SU-DHL-6 (cell line): ENCODE measurements around the gene MOV10L1.

Experiments
- H2AFZ ChIP-seq: fragments of 200-600 bp; sonication (generic); 2 replicates; pipeline ENCODE4 v1.6.1; 2014; ENCODE audit warnings: low read depth, mild to moderate bottlenecking, moderate library complexity, mixed read lengths, antibody characterized with exemption, low read length; ENCODE audit not compliant: severe bottlenecking
- H3F3A ChIP-seq: fragments of 200-600 bp; shearing (Covaris generic); 2 replicates; pipeline ENCODE4 v1.6.0; 2016; ENCODE audit warnings: antibody characterized with exemption, mild to moderate bottlenecking; ENCODE audit not compliant: insufficient read depth
- H3K27ac ChIP-seq: fragments of 200-600 bp; sonication (generic); 2 replicates; pipeline ENCODE4 v1.5.1; 2016; ENCODE audit warnings: low read depth, mild to moderate bottlenecking, low read length, moderate library complexity, mixed read lengths
- H3K27me3 ChIP-seq: fragments of 200-600 bp; sonication (generic), shearing (Covaris generic); 2 replicates; pipeline ENCODE4 v1.6.0; 2014; ENCODE audit warnings: mild to moderate bottlenecking, low read length
- H3K36me3 ChIP-seq: fragments of 200-600 bp; sonication (generic); 2 replicates; pipeline ENCODE4 v1.6.1; 2014; ENCODE audit warnings: mild to moderate bottlenecking, low read length, mixed read lengths
- H3K4me2 ChIP-seq: fragments of 300-600, 200-600 bp; shearing (Covaris generic), sonication (generic); 2 replicates; pipeline ENCODE4 v1.6.0; 2014; ENCODE audit warnings: low read length, low read depth, mild to moderate bottlenecking; ENCODE audit not compliant: poor library complexity, severe bottlenecking
- H3K4me3 ChIP-seq: fragments of 200-600 bp; sonication (generic); 2 replicates; pipeline ENCODE4 v1.5.1; 2014; ENCODE audit warnings: antibody characterized with exemption, low read length, mild to moderate bottlenecking, mixed read lengths; ENCODE audit not compliant: insufficient read depth, poor library complexity, severe bottlenecking
- H3K79me2 ChIP-seq: fragments of 200-600 bp; sonication (generic); 2 replicates; pipeline ENCODE4 v1.6.1; 2014; ENCODE audit warnings: mild to moderate bottlenecking, low read length, moderate library complexity; ENCODE audit not compliant: insufficient read depth
- H3K9ac ChIP-seq: fragments of 200-600 bp; sonication (generic); 2 replicates; pipeline ENCODE4 v1.7.0; 2014; ENCODE audit warnings: mild to moderate bottlenecking, low read length
- H3K9me2 ChIP-seq: fragments of 200-600 bp; sonication (generic); replicated peaks from 2 replicates; pipeline ENCODE4 v1.6.1; 2014; ENCODE audit warnings: low read length; ENCODE audit not compliant: insufficient read depth
- H3K9me3 ChIP-seq: fragments of 200-600 bp; sonication (generic); 2 replicates; pipeline ENCODE4 v1.6.1; 2014; ENCODE audit warnings: low read length, mixed read lengths; ENCODE audit not compliant: insufficient read depth
- H4K20me1 ChIP-seq: fragments of 200-600 bp; sonication (generic); 2 replicates; pipeline ENCODE4 v1.6.1; 2014; ENCODE audit warnings: low read depth, mild to moderate bottlenecking, antibody characterized with exemption, low read length, moderate library complexity, mixed read lengths
- EZH2phosphoT487 ChIP-seq: fragments of 200-600 bp; sonication (generic), shearing (Covaris generic); conservative IDR thresholded peaks from 2 replicates; pipeline ENCODE4 v1.6.1; 2018; ENCODE audit warnings: mild to moderate bottlenecking, antibody characterized with exemption, low read length, moderate library complexity, mixed read lengths
- TF ChIP-seq, protein P1 (sequence below): fragments of 200-600 bp; sonication (generic); IDR thresholded peaks from one replicate; pipeline ENCODE4 v1.5.1; 2017; ENCODE audit warnings: antibody characterized with exemption, mild to moderate bottlenecking, low read length, moderate library complexity; ENCODE audit not compliant: insufficient read depth, poor library complexity, severe bottlenecking

MOV10L1 gene

DNA sequence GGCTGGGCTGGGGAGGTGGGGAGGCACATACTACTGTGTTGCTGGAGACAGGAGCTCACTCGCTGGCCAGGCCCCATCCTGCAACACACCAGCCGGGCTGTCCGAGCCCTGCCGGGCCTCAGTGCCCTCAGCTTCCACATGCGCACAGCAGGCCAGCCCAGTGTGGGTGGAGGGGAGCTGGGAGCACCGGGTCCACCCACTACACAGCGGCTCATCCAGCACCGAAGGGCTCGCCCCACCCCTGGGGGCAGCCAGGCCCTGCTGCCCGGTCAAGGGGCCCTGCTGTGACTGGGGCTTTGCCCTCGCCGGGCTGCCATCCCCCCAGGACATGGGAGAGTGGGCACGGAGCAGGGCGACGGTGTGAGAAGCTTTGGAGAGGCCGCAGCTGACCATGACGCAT is 41.0 kb upstream of the MOV10L1 start:
- Histone ChIP-seq H3K9me3 (peaks cover 4% of the 10 kb centered on the region; the same call in 1 of the 2 replicates), H3K27me3 (no peaks in the 10 kb centered on the region), H4K20me1 (no peaks in the 10 kb centered on the region), H3K9ac (no peak overlapping the region), H2AFZ (no peak overlapping the region), H3K36me3 (no peaks in the 10 kb centered on the region), H3K9me2 (no peaks in the 10 kb centered on the region), H3K79me2 (no peaks in the 10 kb centered on the region), H3K4me3 (no peak overlapping the region), H3K27ac (no peak overlapping the region), H3F3A (no peaks in the 10 kb centered on the region), H3K4me2 (no peak overlapping the region)
- TF ChIP-seq, protein P1, sequence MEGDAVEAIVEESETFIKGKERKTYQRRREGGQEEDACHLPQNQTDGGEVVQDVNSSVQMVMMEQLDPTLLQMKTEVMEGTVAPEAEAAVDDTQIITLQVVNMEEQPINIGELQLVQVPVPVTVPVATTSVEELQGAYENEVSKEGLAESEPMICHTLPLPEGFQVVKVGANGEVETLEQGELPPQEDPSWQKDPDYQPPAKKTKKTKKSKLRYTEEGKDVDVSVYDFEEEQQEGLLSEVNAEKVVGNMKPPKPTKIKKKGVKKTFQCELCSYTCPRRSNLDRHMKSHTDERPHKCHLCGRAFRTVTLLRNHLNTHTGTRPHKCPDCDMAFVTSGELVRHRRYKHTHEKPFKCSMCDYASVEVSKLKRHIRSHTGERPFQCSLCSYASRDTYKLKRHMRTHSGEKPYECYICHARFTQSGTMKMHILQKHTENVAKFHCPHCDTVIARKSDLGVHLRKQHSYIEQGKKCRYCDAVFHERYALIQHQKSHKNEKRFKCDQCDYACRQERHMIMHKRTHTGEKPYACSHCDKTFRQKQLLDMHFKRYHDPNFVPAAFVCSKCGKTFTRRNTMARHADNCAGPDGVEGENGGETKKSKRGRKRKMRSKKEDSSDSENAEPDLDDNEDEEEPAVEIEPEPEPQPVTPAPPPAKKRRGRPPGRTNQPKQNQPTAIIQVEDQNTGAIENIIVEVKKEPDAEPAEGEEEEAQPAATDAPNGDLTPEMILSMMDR: no peak
- TF ChIP-seq EZH2phosphoT487: no peak

DNA sequence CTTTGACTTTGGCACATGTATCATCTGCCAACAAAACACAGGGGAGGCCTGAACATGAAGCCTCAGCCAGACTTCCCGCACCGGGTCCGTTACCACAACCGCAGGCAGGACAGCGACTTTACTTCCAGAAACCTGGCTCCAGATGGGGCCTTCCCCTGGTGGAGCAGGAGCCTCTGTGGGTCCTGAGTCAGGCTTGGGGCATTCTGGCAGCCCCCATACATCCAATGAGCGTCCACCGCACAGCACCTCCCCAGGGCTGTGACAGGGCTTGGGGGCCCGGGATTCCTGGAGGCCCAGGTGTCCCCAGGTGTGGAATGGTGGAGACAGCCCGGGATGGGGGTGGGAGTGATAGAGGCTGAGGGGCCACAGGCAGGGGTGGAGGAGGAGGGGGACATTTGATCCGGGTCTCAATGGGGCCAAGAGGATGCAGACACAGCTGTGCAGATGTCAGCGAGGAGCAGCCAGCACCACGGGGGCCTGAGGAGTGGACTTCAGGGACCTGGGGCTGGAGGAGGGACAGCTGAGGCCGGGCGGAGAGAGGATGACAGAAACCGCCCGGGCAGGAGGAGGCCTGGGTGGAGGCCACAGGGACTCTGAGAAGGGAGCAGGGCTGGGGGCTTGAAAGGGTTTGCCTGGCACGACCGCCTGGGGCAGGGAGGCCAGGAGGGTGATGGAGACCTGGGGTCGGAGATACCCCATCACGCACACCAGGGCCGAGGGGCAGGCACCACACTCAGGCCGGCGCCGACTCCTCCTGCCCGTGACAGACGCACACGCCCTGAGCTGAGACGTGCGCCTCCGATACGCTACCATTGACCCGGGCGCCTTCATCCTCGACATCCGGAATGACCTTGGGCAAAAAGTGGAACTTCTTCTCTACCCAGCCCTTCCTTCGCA is 40.3 kb upstream of the MOV10L1 start:
- Histone ChIP-seq H3K79me2 (no peaks in the 10 kb centered on the region), H3F3A (no peaks in the 10 kb centered on the region), H3K9me3 (peaks cover 5% of the 10 kb centered on the region; the same call in 1 of the 2 replicates), H3K27ac (no peak overlapping the region), H3K4me3 (no peak overlapping the region), H4K20me1 (no peaks in the 10 kb centered on the region), H2AFZ (no peak overlapping the region), H3K4me2 (no peak overlapping the region), H3K36me3 (no peaks in the 10 kb centered on the region), H3K9me2 (no peaks in the 10 kb centered on the region), H3K9ac (no peak overlapping the region), H3K27me3 (no peaks in the 10 kb centered on the region)
- TF ChIP-seq EZH2phosphoT487: no peak
- TF ChIP-seq, protein P1: no peak

DNA sequence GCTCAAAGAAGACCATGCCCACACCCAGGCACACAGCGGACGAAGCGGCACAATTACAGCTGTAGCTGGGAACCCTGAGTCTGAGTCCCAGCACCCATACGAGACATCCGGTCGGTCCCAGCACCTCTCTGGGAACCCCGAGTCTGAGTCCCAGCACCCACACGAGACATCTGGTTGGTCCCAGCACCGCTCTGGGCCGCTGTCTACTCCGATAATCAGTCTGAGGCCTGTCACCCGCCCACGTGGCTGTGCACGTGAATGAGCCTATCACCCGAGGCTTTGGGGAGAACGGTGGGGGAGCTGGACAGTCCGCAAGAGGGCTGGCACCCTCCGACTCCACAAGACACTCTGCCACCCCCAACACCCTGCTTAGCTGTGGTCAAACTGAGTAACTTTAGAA is 37.9 kb upstream of the MOV10L1 start:
- no peak overlapping the region for H3K27ac ChIP-seq
- TF ChIP-seq, protein P1: no peak
- no peak for TF ChIP-seq EZH2phosphoT487
- H3K79me2 ChIP-seq: no peaks in the 10 kb centered on the region
- no peak overlapping the region for H2AFZ ChIP-seq
- H3K4me2 ChIP-seq: no peak overlapping the region
- H3K36me3 ChIP-seq: no peaks in the 10 kb centered on the region
- no peak overlapping the region for H3K4me3 ChIP-seq
- H4K20me1 ChIP-seq: no peaks in the 10 kb centered on the region
- peaks cover 5% of the 10 kb centered on the region; the same call in 1 of the 2 replicates for H3K9me3 ChIP-seq
- H3F3A ChIP-seq: no peaks in the 10 kb centered on the region
- H3K27me3 ChIP-seq: no peaks in the 10 kb centered on the region
- H3K9ac ChIP-seq: no peak overlapping the region
- no peaks in the 10 kb centered on the region for H3K9me2 ChIP-seq
